ENCODE data around the gene ARID2. TPM values are rescaled to one million over a fixed set of nuclear protein-coding genes. Genes with fewer than 3 reads are reported as not detected.

ARID2 gene
- total RNA-seq, 1 donor from 2014 or later: 46.3 TPM

DNA sequence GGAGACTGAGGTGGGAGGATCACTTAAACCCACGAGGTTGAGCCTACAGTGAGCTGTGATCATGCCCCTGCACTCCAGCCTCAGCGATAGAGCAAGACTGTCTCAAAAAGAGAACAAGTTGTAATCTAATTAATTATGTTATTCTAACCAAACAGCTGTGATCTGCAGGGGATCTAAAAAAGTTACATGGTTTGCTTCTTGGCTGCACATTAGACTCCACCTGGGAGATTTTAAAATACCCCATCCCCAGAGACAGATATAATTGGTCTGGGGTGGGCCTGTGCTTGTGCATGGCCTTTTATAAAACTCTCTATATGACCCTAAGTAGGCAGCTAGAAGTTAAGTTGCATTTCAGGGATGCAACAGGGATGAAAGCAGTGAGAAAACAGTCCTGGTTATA is 184.1 kb downstream of the ARID2 start:
- Mint-ChIP-seq H3K9me3 (ENCODE audit: unreplicated experiment) (no peaks in the 10 kb centered on the region), H3K27ac (ENCODE audit: unreplicated experiment) (no peak overlapping the region), H3K36me3 (ENCODE audit: low read depth, unreplicated experiment) (no peaks in the 10 kb centered on the region), H3K4me3 (ENCODE audit: unreplicated experiment) (no peak overlapping the region), H3K4me1 (ENCODE audit: unreplicated experiment) (no peaks in the 10 kb centered on the region), H3K27me3 (ENCODE audit: unreplicated experiment) (no peaks in the 10 kb centered on the region)
- TF ChIP-seq CTCF (IDR thresholded peaks at IDR 0.05; ENCODE audit: unreplicated experiment): no peak
- no peak for DNase-seq (ENCODE audit: low spot score)

GRCh38 chr12:45914090-45914489 is 184.6 kb downstream of the ARID2 start:
- H3K4me3 Mint-ChIP-seq (ENCODE audit: unreplicated experiment): no peak overlapping the region
- no peaks in the 10 kb centered on the region for H3K36me3 Mint-ChIP-seq (ENCODE audit: low read depth, unreplicated experiment)
- H3K27ac Mint-ChIP-seq (ENCODE audit: unreplicated experiment): no peak overlapping the region
- no peaks in the 10 kb centered on the region for H3K4me1 Mint-ChIP-seq (ENCODE audit: unreplicated experiment)
- no peaks in the 10 kb centered on the region for H3K27me3 Mint-ChIP-seq (ENCODE audit: unreplicated experiment)
- DNase-seq (ENCODE audit: low spot score): no peak
- H3K9me3 Mint-ChIP-seq (ENCODE audit: unreplicated experiment): no peaks in the 10 kb centered on the region
- TF ChIP-seq CTCF (IDR thresholded peaks at IDR 0.05; ENCODE audit: unreplicated experiment): no peak

DNA sequence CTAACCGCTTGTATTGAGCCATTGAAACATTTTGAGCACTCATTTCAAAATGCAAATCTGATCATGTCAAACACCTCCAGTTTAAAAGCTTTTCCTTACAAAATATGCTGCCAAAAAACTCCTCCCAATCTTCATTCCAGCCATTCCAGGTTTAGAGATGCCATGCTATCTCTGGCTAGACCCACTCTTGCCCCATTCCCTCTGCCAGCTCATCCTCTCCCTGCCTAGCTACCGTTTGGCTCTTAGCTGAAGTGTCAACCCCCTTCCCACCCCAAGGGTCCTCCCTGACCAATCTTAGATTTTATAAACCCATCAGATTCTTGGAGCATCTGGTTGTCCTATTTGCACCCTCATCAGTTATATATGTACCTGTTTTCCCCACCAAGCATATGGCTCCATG is 185.9 kb downstream of the ARID2 start:
- Mint-ChIP-seq H3K27me3 (ENCODE audit: unreplicated experiment) (no peaks in the 10 kb centered on the region), H3K9me3 (ENCODE audit: unreplicated experiment) (no peaks in the 10 kb centered on the region), H3K36me3 (ENCODE audit: low read depth, unreplicated experiment) (no peaks in the 10 kb centered on the region), H3K4me3 (ENCODE audit: unreplicated experiment) (no peak overlapping the region), H3K27ac (ENCODE audit: unreplicated experiment) (no peak overlapping the region), H3K4me1 (ENCODE audit: unreplicated experiment) (no peaks in the 10 kb centered on the region)
- no peak for TF ChIP-seq CTCF (IDR thresholded peaks at IDR 0.05; ENCODE audit: unreplicated experiment)
- no peak for DNase-seq (ENCODE audit: low spot score)

GRCh38 chr12:45918818-45919217 is 189.3 kb downstream of the ARID2 start:
- no peak for DNase-seq (ENCODE audit: low spot score)
- no peak overlapping the region for H3K4me3 Mint-ChIP-seq (ENCODE audit: unreplicated experiment)
- H3K36me3 Mint-ChIP-seq (ENCODE audit: low read depth, unreplicated experiment): peaks cover 3% of the 10 kb centered on the region
- TF ChIP-seq CTCF (IDR thresholded peaks at IDR 0.05; ENCODE audit: unreplicated experiment): no peak
- no peaks in the 10 kb centered on the region for H3K4me1 Mint-ChIP-seq (ENCODE audit: unreplicated experiment)
- H3K27me3 Mint-ChIP-seq (ENCODE audit: unreplicated experiment): no peaks in the 10 kb centered on the region
- H3K27ac Mint-ChIP-seq (ENCODE audit: unreplicated experiment): no peak overlapping the region
- H3K9me3 Mint-ChIP-seq (ENCODE audit: unreplicated experiment): no peaks in the 10 kb centered on the region

GRCh38 chr12:45928309-45928708 is 198.8 kb downstream of the ARID2 start:
- H3K36me3 Mint-ChIP-seq (ENCODE audit: low read depth, unreplicated experiment): peaks cover 36% of the 10 kb centered on the region
- no peak overlapping the region for H3K27ac Mint-ChIP-seq (ENCODE audit: unreplicated experiment)
- no peak for TF ChIP-seq CTCF (IDR thresholded peaks at IDR 0.05; ENCODE audit: unreplicated experiment)
- H3K27me3 Mint-ChIP-seq (ENCODE audit: unreplicated experiment): no peaks in the 10 kb centered on the region
- H3K4me3 Mint-ChIP-seq (ENCODE audit: unreplicated experiment): no peak overlapping the region
- H3K9me3 Mint-ChIP-seq (ENCODE audit: unreplicated experiment): no peaks in the 10 kb centered on the region
- H3K4me1 Mint-ChIP-seq (ENCODE audit: unreplicated experiment): no peaks in the 10 kb centered on the region
- no peak for DNase-seq (ENCODE audit: low spot score)

Data from endothelial cell (in vitro differentiated cells).